ENCODE measurements around the gene APOL4.
A peak's percentile ranks its signal among the peaks of the same experiment; 100 is the strongest.

The APOL4 gene

DNA sequence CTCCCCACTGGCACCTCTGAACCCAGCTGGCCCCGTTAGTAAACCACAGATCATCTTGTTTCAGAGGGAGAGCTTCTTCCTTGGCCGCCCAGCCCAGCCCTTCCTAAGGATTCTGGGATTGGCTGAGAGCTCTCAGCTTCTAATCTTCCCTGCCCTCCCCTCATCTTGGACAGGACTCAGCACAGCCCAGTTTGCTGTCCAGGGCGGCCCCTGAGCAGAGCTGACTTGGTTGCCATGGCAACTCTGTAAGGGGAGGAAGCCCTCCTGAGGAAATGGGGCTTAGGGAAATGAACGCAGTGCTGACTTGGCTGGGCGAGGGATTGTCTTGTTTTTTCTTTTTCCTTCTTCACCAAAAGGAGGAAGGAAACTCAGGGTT, 4.6 kb downstream of the APOL4 start:
- Histone ChIP-seq H3K36me3 (ENCODE audit: control insufficient read depth, insufficient read depth, low read length) (no peaks in the 10 kb centered on the region), H3K79me1 (ENCODE audit: low read length) (no peaks in the 10 kb centered on the region), H3K4me2 (ENCODE audit: low read length) (no peak overlapping the region), H2BK5ac (ENCODE audit: low read length) (no peak overlapping the region), H2AK5ac (ENCODE audit: low read length) (no peak overlapping the region), H4K5ac (ENCODE audit: low read length) (no peak overlapping the region), H3K56ac (ENCODE audit: low read length) (peak overlapping the region; percentile 53), H3K18ac (ENCODE audit: low read length) (no peak overlapping the region), H3K23ac (ENCODE audit: low read length) (no peak overlapping the region), H3K27ac (ENCODE audit: low read depth, low read length) (no peak overlapping the region), H3K4me3 (ENCODE audit: low read length) (no peak overlapping the region), H3K27me3 (ENCODE audit: insufficient read depth, low read length, poor library complexity) (no peaks in the 10 kb centered on the region), H3K4ac (ENCODE audit: low read depth, low read length) (no peak overlapping the region), H3K4me1 (ENCODE audit: control insufficient read depth, low read depth, low read length) (peaks cover 4% of the 10 kb centered on the region), H3K79me2 (ENCODE audit: control insufficient read depth, insufficient read depth, low read length) (no peaks in the 10 kb centered on the region), H2BK120ac (ENCODE audit: low read depth, low read length) (no peak overlapping the region), H3K9ac (ENCODE audit: low read length) (peak overlapping the region; percentile 26), H2BK15ac (replicated peaks; ENCODE audit: low read depth) (no peak overlapping the region), H4K8ac (ENCODE audit: low read depth, low read length) (no peak overlapping the region)
- WGBS (ENCODE audit: extremely low coverage, insufficient coverage, low lambda C conversion rate) = no CpG with 5 or more reads among the region's 5 CpGs
- DNase-seq = peak; percentile 94

DNA sequence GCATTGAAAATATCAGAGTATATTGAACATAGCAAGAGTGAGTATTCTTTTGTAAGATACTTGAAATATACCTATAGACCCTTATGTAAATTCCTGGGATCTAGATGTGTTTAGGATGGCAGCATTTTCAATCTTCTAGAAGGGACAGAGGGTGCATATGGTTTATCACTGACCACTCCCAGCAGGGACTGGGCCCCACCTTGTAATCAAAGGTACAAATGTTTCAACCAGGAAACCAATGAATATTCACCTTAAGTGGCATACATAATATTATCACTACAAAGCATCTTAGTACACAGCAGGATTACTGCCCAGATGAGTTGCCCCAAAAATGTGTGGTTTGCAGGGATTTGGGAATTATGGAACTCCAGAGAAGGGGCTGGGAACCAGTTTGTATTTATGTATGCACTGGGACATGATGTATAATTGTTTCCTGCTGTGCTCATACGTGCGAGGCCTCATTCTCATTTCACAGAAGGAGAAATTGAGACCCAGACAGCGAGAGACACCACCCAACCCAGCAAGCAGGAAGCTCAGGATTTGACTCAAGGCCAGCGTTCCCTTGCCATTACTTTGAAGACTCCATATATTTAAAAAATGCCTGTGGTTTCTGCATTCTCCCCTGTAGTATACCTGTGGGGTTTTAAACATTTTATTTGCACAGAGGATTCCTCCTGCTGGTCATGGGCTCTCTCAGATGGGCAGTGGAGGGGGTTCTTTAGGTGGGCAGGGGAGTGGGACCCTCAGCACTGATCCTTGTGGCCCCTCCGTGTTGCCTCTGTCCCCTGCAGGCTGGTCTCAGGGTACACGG, 5.2 kb downstream of the APOL4 start:
- Histone ChIP-seq H3K79me1 (ENCODE audit: low read length) (no peaks in the 10 kb centered on the region), H3K36me3 (ENCODE audit: control insufficient read depth, insufficient read depth, low read length) (no peaks in the 10 kb centered on the region), H2AK5ac (ENCODE audit: low read length) (no peak overlapping the region), H3K18ac (ENCODE audit: low read length) (no peak overlapping the region), H4K5ac (ENCODE audit: low read length) (no peak overlapping the region), H3K4me1 (ENCODE audit: control insufficient read depth, low read depth, low read length) (peaks cover 4% of the 10 kb centered on the region), H2BK15ac (replicated peaks; ENCODE audit: low read depth) (no peak overlapping the region), H3K27ac (ENCODE audit: low read depth, low read length) (no peak overlapping the region), H2BK5ac (ENCODE audit: low read length) (no peak overlapping the region), H3K9ac (ENCODE audit: low read length) (peak overlapping the region; percentile 26), H3K79me2 (ENCODE audit: control insufficient read depth, insufficient read depth, low read length) (no peaks in the 10 kb centered on the region), H4K8ac (ENCODE audit: low read depth, low read length) (no peak overlapping the region), H3K4me2 (ENCODE audit: low read length) (no peak overlapping the region), H3K4me3 (ENCODE audit: low read length) (no peak overlapping the region), H2BK120ac (ENCODE audit: low read depth, low read length) (no peak overlapping the region), H3K27me3 (ENCODE audit: insufficient read depth, low read length, poor library complexity) (no peaks in the 10 kb centered on the region), H3K4ac (ENCODE audit: low read depth, low read length) (no peak overlapping the region), H3K23ac (ENCODE audit: low read length) (no peak overlapping the region), H3K56ac (ENCODE audit: low read length) (peak overlapping the region; percentile 53)
- no CpG with 5 or more reads among the region's 6 CpGs for WGBS (ENCODE audit: extremely low coverage, insufficient coverage, low lambda C conversion rate)
- DNase-seq = no peak

DNA sequence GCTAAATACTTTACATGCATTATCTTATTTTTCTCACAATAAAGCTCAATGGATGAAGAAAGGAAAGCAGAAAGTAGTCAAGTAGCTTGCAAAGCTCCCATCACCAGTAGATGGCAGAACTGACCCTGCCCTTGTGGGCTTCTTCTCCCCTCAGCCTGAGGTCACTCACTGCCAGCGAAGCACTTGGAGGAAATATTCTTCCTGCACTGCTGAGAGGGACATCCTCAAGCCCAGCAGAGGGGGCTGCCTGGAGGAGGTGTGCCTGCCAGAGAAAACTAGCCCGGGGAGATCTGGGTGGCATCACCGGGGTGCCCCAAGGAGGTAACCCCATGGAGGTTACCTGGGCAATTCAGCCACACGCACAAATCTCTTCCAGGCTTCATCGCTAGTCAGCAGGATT, 6.6 kb downstream of the APOL4 start:
- H2BK120ac ChIP-seq (ENCODE audit: low read depth, low read length) = no peak overlapping the region

DNA sequence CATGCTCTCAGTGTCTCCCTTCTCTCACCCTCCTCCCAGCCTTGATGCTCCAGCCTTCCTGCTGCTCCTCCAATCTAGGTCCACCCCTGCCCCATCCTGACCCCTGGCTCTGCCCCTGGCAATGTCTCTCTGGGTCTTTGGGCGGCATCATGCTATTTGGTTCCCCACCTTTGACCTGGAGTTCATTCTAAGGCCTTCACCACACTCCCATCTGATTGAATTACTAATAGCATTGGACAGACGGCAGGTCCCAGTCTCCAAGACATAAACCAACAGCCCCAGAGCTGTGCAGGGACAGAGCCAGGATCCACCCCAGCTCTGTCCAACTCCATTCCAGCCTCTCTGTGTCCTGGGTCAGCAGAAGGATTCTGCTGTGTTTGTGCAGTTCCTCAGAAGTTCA, 7.2 kb downstream of the APOL4 start:
- DNase-seq = no peak
- no peak overlapping the region for H4K5ac ChIP-seq (ENCODE audit: low read length)
- H3K27ac ChIP-seq (ENCODE audit: low read depth, low read length) = no peak overlapping the region
- H3K18ac ChIP-seq (ENCODE audit: low read length) = no peak overlapping the region
- WGBS (ENCODE audit: extremely low coverage, insufficient coverage, low lambda C conversion rate) = no CpG with 5 or more reads among the region's 2 CpGs
- no peak overlapping the region for H3K9ac ChIP-seq (ENCODE audit: low read length)
- no peaks in the 10 kb centered on the region for H3K27me3 ChIP-seq (ENCODE audit: insufficient read depth, low read length, poor library complexity)
- no peak overlapping the region for H2BK5ac ChIP-seq (ENCODE audit: low read length)
- no peak overlapping the region for H3K23ac ChIP-seq (ENCODE audit: low read length)
- H2BK15ac ChIP-seq (replicated peaks; ENCODE audit: low read depth) = no peak overlapping the region
- no peak overlapping the region for H3K4me2 ChIP-seq (ENCODE audit: low read length)
- H2AK5ac ChIP-seq (ENCODE audit: low read length) = no peak overlapping the region
- H4K8ac ChIP-seq (ENCODE audit: low read depth, low read length) = no peak overlapping the region
- no peaks in the 10 kb centered on the region for H3K79me2 ChIP-seq (ENCODE audit: control insufficient read depth, insufficient read depth, low read length)
- H3K56ac ChIP-seq (ENCODE audit: low read length) = no peak overlapping the region
- H2BK120ac ChIP-seq (ENCODE audit: low read depth, low read length) = no peak overlapping the region
- peaks cover 11% of the 10 kb centered on the region for H3K4me1 ChIP-seq (ENCODE audit: control insufficient read depth, low read depth, low read length)
- H3K79me1 ChIP-seq (ENCODE audit: low read length) = no peaks in the 10 kb centered on the region
- H3K4me3 ChIP-seq (ENCODE audit: low read length) = no peak overlapping the region
- H3K36me3 ChIP-seq (ENCODE audit: control insufficient read depth, insufficient read depth, low read length) = no peaks in the 10 kb centered on the region
- no peak overlapping the region for H3K4ac ChIP-seq (ENCODE audit: low read depth, low read length)

More for the DNA sequence above, 6.6 kb downstream of the APOL4 start:
- Histone ChIP-seq H3K18ac (ENCODE audit: low read length) (no peak overlapping the region), H3K36me3 (ENCODE audit: control insufficient read depth, insufficient read depth, low read length) (no peaks in the 10 kb centered on the region), H4K5ac (ENCODE audit: low read length) (no peak overlapping the region), H2BK15ac (replicated peaks; ENCODE audit: low read depth) (no peak overlapping the region), H3K4ac (ENCODE audit: low read depth, low read length) (no peak overlapping the region), H3K23ac (ENCODE audit: low read length) (no peak overlapping the region), H3K27me3 (ENCODE audit: insufficient read depth, low read length, poor library complexity) (no peaks in the 10 kb centered on the region), H4K8ac (ENCODE audit: low read depth, low read length) (no peak overlapping the region), H3K27ac (ENCODE audit: low read depth, low read length) (no peak overlapping the region), H3K9ac (ENCODE audit: low read length) (no peak overlapping the region), H3K56ac (ENCODE audit: low read length) (no peak overlapping the region), H3K4me1 (ENCODE audit: control insufficient read depth, low read depth, low read length) (peaks cover 7% of the 10 kb centered on the region), H2AK5ac (ENCODE audit: low read length) (no peak overlapping the region), H3K79me1 (ENCODE audit: low read length) (no peaks in the 10 kb centered on the region), H3K79me2 (ENCODE audit: control insufficient read depth, insufficient read depth, low read length) (no peaks in the 10 kb centered on the region), H3K4me2 (ENCODE audit: low read length) (no peak overlapping the region), H3K4me3 (ENCODE audit: low read length) (no peak overlapping the region), H2BK5ac (ENCODE audit: low read length) (no peak overlapping the region)
- DNase-seq = peak; percentile 91
- no CpG with 5 or more reads among the region's 5 CpGs for WGBS (ENCODE audit: extremely low coverage, insufficient coverage, low lambda C conversion rate)

DNA sequence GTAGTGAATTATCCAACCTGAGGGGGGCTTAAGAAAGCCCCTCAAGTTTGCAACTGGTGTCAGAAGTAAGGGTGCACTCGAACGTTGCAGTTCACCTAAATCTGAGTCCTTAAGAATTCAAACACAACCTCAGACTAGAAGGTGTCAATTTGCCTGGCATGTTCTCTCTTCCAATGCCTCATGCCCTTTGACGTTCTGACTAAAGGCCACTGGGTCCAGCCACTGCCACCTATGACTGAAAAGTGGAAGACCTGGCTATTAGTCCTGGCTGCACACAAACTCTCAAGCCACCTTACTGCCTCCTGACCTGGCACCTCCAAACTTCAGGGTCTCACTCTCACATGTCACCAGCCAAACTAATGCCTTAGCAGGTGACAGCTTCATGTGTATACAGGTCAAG, 8.0 kb downstream of the APOL4 start:
- Histone ChIP-seq H3K27me3 (ENCODE audit: insufficient read depth, low read length, poor library complexity) (no peaks in the 10 kb centered on the region), H3K4me3 (ENCODE audit: low read length) (no peak overlapping the region), H3K18ac (ENCODE audit: low read length) (no peak overlapping the region), H3K4me2 (ENCODE audit: low read length) (no peak overlapping the region), H3K79me2 (ENCODE audit: control insufficient read depth, insufficient read depth, low read length) (no peaks in the 10 kb centered on the region), H2BK15ac (replicated peaks; ENCODE audit: low read depth) (no peak overlapping the region), H4K5ac (ENCODE audit: low read length) (no peak overlapping the region), H2AK5ac (ENCODE audit: low read length) (no peak overlapping the region), H2BK5ac (ENCODE audit: low read length) (no peak overlapping the region), H3K56ac (ENCODE audit: low read length) (no peak overlapping the region), H3K4me1 (ENCODE audit: control insufficient read depth, low read depth, low read length) (peaks cover 11% of the 10 kb centered on the region), H3K27ac (ENCODE audit: low read depth, low read length) (no peak overlapping the region), H3K9ac (ENCODE audit: low read length) (no peak overlapping the region), H3K4ac (ENCODE audit: low read depth, low read length) (no peak overlapping the region), H3K79me1 (ENCODE audit: low read length) (no peaks in the 10 kb centered on the region), H2BK120ac (ENCODE audit: low read depth, low read length) (no peak overlapping the region), H4K8ac (ENCODE audit: low read depth, low read length) (no peak overlapping the region), H3K23ac (ENCODE audit: low read length) (no peak overlapping the region), H3K36me3 (ENCODE audit: control insufficient read depth, insufficient read depth, low read length) (no peaks in the 10 kb centered on the region)
- no CpG with 5 or more reads among the region's 3 CpGs for WGBS (ENCODE audit: extremely low coverage, insufficient coverage, low lambda C conversion rate)
- DNase-seq = no peak

DNA sequence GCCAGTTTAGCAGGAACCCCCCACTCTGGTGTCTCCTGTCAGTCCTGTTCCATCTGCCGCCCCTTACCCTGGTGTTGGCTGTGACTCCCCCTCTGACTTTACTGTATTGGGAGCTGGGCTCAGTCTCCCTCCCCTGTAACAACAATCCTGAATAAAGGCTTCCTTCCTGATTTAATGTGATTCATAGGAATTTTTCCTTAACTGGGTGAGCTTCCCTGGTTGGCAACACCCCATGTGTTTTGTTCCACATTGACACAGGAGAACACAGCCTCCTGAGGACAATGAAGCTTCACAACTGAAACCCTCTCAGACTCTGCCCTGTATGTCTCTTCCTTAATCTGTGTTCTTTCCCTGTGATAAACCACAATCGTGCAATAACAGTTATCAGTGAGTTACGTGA, 8.4 kb downstream of the APOL4 start:
- Histone ChIP-seq H3K4me1 (ENCODE audit: control insufficient read depth, low read depth, low read length) (peaks cover 11% of the 10 kb centered on the region), H3K9ac (ENCODE audit: low read length) (no peak overlapping the region), H3K79me1 (ENCODE audit: low read length) (no peaks in the 10 kb centered on the region), H3K27ac (ENCODE audit: low read depth, low read length) (no peak overlapping the region), H4K8ac (ENCODE audit: low read depth, low read length) (no peak overlapping the region), H4K5ac (ENCODE audit: low read length) (no peak overlapping the region), H3K4me3 (ENCODE audit: low read length) (no peak overlapping the region), H3K79me2 (ENCODE audit: control insufficient read depth, insufficient read depth, low read length) (no peaks in the 10 kb centered on the region), H3K56ac (ENCODE audit: low read length) (no peak overlapping the region), H2AK5ac (ENCODE audit: low read length) (no peak overlapping the region), H2BK120ac (ENCODE audit: low read depth, low read length) (no peak overlapping the region), H3K23ac (ENCODE audit: low read length) (no peak overlapping the region), H3K4ac (ENCODE audit: low read depth, low read length) (no peak overlapping the region), H3K36me3 (ENCODE audit: control insufficient read depth, insufficient read depth, low read length) (no peaks in the 10 kb centered on the region), H2BK15ac (replicated peaks; ENCODE audit: low read depth) (no peak overlapping the region), H3K4me2 (ENCODE audit: low read length) (no peak overlapping the region), H3K27me3 (ENCODE audit: insufficient read depth, low read length, poor library complexity) (no peaks in the 10 kb centered on the region), H3K18ac (ENCODE audit: low read length) (no peak overlapping the region), H2BK5ac (ENCODE audit: low read length) (no peak overlapping the region)
- no peak for DNase-seq
- no CpG with 5 or more reads among the region's 3 CpGs for WGBS (ENCODE audit: extremely low coverage, insufficient coverage, low lambda C conversion rate)

All from mesendoderm (in vitro differentiated cells).